Measurements from ENCODE around the gene B4GALT5.

The B4GALT5 gene

DNA sequence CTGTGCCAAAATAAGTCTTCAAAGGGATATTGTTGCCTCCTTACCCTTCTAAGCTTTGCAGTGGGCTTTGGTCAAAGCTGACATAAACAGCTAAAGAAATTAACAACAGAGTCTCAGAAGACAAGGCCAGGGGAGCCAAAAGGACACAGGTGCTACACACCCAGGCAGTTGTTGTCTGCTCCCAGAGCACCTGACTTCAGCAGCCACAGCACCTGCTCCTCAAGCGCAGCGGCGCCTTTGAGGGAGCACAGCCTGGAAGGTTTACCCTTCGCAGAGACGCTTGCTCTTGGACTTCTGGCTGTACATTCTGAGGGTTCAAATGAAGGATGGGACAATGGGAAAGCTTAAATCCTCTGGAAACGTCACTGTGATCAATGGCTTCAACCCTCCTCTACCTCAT lies 16.6 kb downstream of the B4GALT5 start:
- Mint-ChIP-seq H3K27ac (no peak overlapping the region), H3K4me3 (peak overlapping the region in 1 of 2 donors; percentile 19), H3K4me1 (peaks cover 63% of the 10 kb centered on the region)

DNA sequence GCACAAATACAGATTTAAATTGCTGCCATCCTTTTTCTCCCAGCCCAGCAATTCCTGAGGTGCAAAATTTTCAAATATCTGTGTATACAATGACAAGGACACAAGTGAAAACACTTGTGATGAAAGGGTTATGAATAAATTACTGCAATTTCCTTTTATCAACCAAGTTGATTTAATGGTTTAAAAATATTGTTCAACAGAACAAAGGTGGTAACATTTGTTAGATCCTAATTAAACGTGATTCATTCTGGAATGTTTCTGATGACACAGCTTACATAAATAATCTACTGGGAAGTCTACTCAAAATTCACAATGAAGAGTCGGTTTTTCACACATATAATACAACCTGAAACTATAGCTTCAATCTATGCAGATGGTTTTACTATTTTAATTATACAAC lies 17.1 kb downstream of the B4GALT5 start:
- ATAC-seq (no peak), DNase-seq (no peak)
- H3K4me1 Mint-ChIP-seq: peaks cover 58% of the 10 kb centered on the region
- no peaks in the 10 kb centered on the region for H3K9me3 Mint-ChIP-seq
- no peak overlapping the region for H3K4me3 Mint-ChIP-seq
- H3K27me3 Mint-ChIP-seq: no peaks in the 10 kb centered on the region
- no peak overlapping the region for H3K27ac Mint-ChIP-seq

More for the DNA sequence above, 16.6 kb downstream of the B4GALT5 start:
- DNase-seq (no peak), ATAC-seq (no peak)
- H3K9me3 Mint-ChIP-seq: no peaks in the 10 kb centered on the region
- no peaks in the 10 kb centered on the region for H3K27me3 Mint-ChIP-seq

DNA sequence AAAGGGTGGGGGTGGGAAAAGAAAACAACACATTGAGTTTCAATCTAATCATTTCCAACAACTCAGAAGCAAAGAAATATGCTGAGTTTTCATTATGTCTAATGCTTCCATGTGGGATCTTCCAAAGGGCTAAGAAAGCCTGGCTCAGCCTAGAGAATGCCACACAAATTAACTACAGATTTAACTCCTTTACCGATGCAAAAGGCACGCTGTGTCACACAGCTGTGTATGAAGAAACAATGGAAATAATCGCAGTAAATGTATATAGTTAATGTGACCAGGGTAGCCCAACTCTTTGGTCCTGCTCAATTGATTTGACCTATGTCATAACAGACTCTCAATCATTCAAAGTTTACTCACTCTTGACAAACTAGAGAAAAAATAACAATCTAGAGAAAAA lies 17.8 kb downstream of the B4GALT5 start:
- no peaks in the 10 kb centered on the region for H3K9me3 Mint-ChIP-seq
- peak overlapping the region in 1 of 2 donors; percentile 48 for H3K27ac Mint-ChIP-seq
- ATAC-seq: no peak
- DNase-seq: no peak
- H3K27me3 Mint-ChIP-seq: no peaks in the 10 kb centered on the region
- H3K4me3 Mint-ChIP-seq: no peak overlapping the region
- H3K4me1 Mint-ChIP-seq: peaks cover 55% of the 10 kb centered on the region

DNA sequence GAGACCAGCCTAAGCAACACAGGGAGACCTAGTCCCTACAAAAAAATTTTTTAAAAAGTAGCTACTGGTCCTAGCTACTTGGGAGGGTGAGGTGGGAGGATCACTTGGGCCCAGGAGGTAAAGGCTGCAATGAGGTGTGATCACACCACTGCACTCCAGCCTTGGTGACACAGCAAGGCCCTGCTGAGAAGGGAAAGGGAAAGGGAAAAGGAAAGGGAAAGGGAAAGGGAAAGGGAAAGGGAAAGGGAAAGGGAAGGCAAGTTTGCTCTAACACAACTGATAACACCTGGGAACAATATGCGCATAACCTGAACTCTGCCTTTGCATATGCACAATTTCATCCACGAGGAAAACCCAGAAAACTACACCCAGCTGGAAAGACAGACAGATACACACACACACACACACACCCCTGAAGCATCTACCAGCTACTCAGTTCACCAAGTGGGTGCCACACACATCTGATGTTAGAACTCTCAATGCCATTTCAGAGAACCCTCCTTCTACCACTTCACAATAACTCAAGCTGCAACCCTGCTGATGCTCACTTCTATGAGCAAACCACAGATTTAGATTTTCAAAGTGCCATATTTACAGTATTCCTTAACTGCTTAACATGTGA lies 19.1 kb downstream of the B4GALT5 start:
- ATAC-seq: no peak
- DNase-seq: no peak
- Mint-ChIP-seq H3K27ac (no peak overlapping the region), H3K9me3 (no peaks in the 10 kb centered on the region), H3K4me1 (peaks cover 43% of the 10 kb centered on the region), H3K4me3 (no peak overlapping the region), H3K27me3 (no peaks in the 10 kb centered on the region)

DNA sequence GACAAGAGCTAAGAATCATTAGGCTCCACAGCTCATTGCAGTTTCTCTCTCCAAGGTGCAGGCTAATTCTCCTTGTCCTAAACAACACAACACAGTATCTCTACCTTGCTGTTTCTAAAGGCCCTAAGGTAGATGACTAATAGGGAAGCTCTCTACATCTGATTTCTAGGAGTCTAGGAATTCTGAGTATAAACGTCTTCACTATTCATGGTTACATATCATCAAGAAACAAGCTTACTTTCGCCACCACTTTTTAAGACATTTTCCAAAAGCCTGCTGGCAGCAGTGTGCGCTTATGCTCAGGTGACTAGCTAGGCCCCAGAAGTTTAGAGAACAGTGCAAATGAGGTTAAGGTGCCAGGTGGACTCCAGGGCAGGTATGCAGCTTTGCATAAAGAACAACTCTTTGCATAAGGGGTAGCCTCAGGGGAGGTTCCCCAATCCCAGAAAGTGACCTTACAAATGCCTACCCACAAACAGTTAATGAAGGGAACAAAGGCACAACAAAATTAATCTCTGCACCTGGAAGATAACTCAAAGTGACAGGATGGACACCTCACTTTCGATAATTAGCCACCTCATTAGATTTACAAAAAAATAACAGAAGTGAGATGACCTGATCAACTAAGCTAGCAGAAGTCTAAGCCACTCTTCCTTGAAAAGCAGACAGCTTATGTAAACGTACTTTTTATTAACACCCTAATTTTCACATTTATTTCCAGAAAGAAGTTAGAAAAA lies 20.1 kb downstream of the B4GALT5 start:
- H3K27ac Mint-ChIP-seq: no peak overlapping the region
- H3K9me3 Mint-ChIP-seq: no peaks in the 10 kb centered on the region
- H3K4me1 Mint-ChIP-seq: peaks cover 34% of the 10 kb centered on the region
- ATAC-seq (no peak), DNase-seq (no peak)
- no peaks in the 10 kb centered on the region for H3K27me3 Mint-ChIP-seq
- no peak overlapping the region for H3K4me3 Mint-ChIP-seq

DNA sequence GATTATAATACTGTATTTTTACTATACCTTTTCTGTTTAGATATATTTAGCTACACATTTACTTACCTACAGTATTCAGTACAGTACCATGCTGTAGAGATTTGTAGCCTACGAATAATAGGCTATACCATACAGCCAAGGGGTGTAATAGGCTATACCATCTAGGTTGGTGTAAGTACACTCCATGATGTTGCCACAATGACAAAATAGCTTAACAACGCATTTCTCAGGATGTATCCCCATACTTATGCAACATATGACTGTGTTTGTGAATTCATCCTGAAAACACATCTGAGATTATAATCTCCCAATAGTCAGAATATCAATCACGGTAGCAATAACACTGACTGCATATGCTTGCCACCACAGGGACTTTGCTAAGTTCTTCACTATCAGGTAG lies 20.7 kb downstream of the B4GALT5 start:
- Mint-ChIP-seq H3K9me3 (no peaks in the 10 kb centered on the region), H3K4me3 (no peak overlapping the region), H3K27ac (no peak overlapping the region), H3K27me3 (no peaks in the 10 kb centered on the region), H3K4me1 (peaks cover 33% of the 10 kb centered on the region)
- ATAC-seq: no peak
- DNase-seq: no peak

DNA sequence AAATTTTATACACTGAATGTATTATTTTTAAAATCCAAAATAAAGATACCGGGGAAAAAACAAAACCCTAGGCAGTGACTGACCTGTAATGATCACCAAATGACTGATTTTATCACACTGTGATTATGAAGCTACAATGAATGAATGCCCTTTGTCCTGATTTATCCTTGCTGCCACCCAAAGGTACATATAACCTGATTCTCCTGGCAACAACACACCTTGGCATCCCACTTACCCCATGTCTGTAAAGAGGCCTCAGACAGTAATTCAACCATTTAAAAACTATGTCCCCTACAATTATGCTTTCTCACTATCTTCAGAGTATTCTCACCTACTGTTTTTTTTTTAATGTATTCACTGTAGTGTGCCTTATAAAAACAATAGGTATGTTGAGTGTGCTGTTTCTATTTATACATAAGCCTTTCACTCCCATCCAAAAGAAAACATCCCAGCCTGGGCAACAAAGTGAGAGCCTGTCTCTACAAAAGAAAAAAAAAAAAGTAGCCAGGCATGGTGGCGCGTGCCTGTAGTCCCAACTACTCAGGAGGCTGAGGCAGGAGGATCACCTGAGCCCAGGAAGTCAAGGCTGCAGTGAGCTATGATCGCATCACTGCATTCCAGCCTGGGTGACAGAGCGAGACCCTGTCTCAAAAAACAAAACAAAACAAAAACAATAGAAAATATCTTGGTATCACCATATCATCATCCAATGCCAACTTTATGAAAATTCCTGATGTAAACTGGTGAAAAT lies 21.7 kb downstream of the B4GALT5 start:
- no peak overlapping the region for H3K27ac Mint-ChIP-seq
- no peak for ATAC-seq
- peaks cover 31% of the 10 kb centered on the region for H3K4me1 Mint-ChIP-seq

DNA sequence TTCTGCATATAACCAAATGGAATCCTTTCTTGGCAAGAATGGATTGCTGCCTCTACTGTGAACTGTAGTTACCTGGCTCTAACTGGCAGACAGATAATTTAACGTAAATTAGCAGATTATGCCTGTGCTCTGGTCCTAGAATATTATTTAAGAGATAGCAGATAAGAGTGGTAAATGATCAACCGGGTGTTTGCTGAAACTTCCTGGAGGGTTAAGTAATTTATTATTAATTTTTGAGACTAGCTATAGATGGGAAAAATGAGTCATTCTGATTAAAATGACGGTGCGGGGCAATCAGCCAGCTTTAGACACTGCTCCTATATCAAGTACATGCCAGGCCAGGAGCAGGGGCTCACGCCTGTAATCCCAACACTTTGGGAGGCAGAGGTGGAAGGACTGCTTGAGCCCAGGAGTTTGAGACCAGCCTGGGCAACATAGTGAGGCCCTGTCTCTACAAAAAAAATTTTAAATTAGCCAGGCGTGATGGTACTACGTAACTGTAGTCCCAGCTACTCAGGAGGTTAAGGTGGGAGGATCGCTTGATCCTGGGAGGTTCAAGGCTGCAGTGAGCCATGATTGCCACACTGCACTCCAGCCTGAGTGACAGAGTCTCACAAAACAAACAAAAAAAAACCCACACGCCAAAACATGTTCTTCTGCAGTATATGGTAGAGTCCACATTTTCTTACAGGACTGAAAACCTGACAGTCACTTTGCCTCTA lies 22.6 kb downstream of the B4GALT5 start:
- DNase-seq: no peak
- peaks cover 33% of the 10 kb centered on the region for H3K4me1 Mint-ChIP-seq
- no peaks in the 10 kb centered on the region for H3K9me3 Mint-ChIP-seq

More for the DNA sequence above, 21.7 kb downstream of the B4GALT5 start:
- H3K4me3 Mint-ChIP-seq: no peak overlapping the region
- DNase-seq: no peak
- no peaks in the 10 kb centered on the region for H3K27me3 Mint-ChIP-seq
- H3K9me3 Mint-ChIP-seq: no peaks in the 10 kb centered on the region

DNA sequence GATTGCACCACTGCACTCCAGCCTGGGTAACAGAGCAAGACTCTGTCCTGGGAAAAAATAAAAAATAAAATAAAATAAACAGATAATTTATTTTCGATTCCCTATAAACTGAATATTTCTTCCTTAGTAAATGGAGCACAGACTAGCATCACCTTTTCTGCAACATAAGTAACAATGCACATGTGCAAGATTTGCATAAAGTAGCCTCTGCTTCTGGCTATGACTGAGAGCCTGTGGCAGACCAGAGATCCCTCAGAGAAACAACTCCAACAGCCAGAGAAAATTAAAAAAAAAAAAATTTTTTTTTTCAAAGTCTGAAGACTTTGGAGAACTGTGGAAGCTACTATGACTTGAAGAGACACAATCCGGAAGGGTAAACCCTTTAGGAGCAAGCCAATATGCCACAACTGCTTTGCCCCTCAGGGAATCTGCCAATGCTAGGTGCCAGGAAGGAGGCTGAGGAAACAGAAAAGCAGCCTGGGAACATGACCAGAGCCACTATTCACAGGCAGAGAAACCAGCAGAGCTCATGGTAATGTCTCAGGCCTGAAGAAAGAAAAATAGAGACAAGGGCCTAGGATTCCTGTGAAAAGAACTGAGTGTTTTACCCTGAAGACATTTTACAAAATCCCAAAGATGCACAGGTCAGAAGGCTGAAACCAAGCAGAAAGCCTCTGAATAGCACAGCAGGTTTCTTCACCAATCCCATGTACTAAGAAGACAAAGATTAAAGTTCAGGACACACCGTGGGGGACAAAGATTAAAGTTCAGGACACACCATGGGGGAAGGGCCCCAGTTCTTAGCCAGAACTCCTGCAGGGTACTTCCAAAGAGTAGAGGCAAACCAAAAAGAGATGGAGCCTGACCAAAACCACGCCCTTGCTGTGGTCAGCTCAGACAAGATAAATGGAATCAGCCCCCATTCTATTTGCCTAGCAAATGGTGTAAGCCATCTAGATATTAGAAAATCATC lies 25.8 kb downstream of the B4GALT5 start:
- Mint-ChIP-seq H3K27me3 (no peaks in the 10 kb centered on the region), H3K4me3 (no peak overlapping the region), H3K27ac (no peak overlapping the region), H3K9me3 (no peaks in the 10 kb centered on the region), H3K4me1 (peaks cover 33% of the 10 kb centered on the region)
- ATAC-seq (no peak), DNase-seq (no peak)

More for the DNA sequence above, 22.6 kb downstream of the B4GALT5 start:
- H3K27me3 Mint-ChIP-seq: no peaks in the 10 kb centered on the region
- no peak overlapping the region for H3K4me3 Mint-ChIP-seq
- no peak for ATAC-seq
- H3K27ac Mint-ChIP-seq: peak overlapping the region in 1 of 2 donors; percentile 67

DNA sequence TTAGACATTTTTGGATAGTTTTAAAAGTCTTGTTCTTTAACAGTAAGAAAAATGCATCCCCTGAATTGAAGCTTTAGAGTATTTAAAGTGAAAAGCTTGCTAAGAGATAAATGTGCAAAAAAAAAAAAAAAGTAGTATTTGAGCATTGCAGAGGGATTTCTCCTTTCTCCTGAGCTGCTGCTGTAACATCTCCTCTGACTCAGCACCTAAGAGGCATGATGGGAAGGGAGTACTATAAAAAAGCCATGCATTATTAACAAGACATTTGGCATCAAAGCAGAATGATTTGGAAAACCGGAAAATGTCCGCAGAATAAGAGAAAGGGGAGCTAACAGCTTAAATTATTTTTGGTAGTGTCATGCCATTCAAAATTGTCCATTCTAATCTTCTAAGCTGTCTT lies 27.9 kb downstream of the B4GALT5 start:
- Mint-ChIP-seq H3K4me3 (no peak overlapping the region), H3K4me1 (peaks cover 34% of the 10 kb centered on the region), H3K27ac (no peak overlapping the region), H3K9me3 (no peaks in the 10 kb centered on the region), H3K27me3 (no peaks in the 10 kb centered on the region)
- ATAC-seq (no peak), DNase-seq (no peak)

DNA sequence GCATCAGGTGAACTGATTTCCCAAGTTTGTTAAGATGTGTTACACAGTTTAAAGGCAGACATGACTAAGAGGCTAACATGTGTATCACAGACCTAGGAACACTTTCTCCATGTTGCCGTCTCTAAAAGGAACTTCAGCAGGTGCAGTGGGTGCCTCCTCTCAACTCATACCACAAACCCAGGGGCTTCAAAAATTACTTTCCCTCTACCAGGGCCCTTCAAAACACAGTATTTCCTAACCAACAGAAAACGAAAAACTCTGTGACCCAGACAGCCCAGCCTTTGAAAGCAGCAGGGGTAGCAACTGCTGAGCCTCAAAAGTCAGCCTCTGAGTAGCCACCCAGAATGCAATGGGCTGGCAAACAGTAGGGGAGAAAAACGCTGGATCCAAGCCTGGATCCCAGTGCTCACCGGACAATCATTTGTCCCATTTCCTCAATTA lies 28.5 kb downstream of the B4GALT5 start:
- H3K9me3 Mint-ChIP-seq: no peaks in the 10 kb centered on the region
- ATAC-seq: no peak
- DNase-seq: no peak
- peaks cover 38% of the 10 kb centered on the region for H3K4me1 Mint-ChIP-seq
- H3K4me3 Mint-ChIP-seq: no peak overlapping the region
- no peaks in the 10 kb centered on the region for H3K27me3 Mint-ChIP-seq
- no peak overlapping the region for H3K27ac Mint-ChIP-seq

DNA sequence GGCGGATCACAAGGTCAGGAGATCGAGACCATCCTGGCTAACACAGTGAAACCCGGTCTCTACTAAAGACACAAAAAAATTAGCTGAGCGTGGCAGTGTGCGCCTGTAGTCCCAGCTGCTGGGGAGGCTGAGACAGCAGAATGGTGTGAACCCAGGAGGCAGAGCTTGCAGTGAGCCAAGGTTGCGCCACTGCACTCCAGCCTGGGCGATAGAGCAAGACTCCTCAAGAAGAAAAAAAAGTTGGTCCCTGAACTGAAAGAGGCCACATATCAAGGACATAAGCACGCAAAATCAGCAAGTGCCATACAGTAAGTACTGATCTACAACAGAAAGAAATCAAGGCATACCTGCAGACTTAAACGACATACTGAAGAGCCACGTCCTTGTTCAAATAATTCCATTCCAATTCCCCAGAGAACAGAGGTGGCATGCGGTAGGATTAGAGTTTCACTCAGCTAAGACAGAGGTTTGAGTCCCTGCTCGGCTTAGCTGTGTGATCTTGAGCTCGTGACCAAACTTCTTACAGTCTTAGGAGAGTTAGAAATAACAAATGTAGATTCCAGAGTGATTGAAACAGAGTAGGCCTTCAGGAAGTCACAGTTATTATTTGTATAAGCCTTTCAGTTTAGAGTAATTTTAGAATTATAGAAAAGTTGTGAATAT lies 29.2 kb downstream of the B4GALT5 start:
- Mint-ChIP-seq H3K9me3 (no peaks in the 10 kb centered on the region), H3K27me3 (no peaks in the 10 kb centered on the region), H3K27ac (peak overlapping the region in 1 of 2 donors; percentile 65), H3K4me3 (no peak overlapping the region), H3K4me1 (peaks cover 44% of the 10 kb centered on the region)
- no peak for DNase-seq
- no peak for ATAC-seq

DNA sequence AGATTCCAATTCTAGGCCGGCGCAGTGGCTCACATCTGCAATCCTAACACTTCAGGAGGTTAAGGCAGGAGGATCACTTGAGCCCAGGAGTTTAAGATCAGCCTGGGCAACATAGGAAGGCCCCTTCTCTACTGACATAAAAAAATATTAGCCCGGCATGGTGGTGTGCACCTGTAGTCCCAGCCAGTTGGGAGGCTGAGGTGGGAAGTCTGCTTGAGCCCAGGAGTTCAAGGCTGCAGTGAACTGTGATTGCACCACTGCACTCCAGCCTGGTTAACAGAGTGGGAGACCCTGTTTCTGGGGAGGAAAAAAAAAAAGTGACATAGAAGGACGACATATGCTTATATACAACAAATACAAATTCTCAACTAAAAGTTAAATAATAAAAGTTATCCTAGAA lies 30.9 kb downstream of the B4GALT5 start:
- DNase-seq (no peak), ATAC-seq (no peak)
- Mint-ChIP-seq H3K27me3 (no peaks in the 10 kb centered on the region), H3K4me3 (no peak overlapping the region), H3K4me1 (peaks cover 54% of the 10 kb centered on the region), H3K27ac (no peak overlapping the region), H3K9me3 (no peaks in the 10 kb centered on the region)

DNA sequence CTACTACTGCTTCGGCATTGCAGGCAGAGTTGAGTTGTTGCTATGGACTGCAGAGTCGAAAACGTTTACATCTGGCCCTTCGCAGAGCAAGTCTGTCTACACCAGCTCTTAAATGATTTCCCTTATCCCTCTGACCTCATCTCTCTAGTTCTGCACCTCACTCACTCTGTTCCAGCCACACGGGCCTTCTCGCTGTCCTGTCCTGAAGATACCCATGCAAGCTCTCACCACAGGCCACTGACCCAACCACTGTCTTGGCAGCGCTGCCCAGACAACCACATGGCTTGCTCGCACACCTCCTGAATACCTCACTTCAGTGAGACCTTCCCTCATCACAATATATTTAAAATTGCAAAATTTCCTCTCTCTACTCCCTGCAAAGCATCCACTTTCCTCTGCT lies 31.4 kb downstream of the B4GALT5 start:
- no peak for ATAC-seq
- Mint-ChIP-seq H3K4me1 (peaks cover 56% of the 10 kb centered on the region), H3K4me3 (no peak overlapping the region), H3K9me3 (no peaks in the 10 kb centered on the region), H3K27ac (no peak overlapping the region), H3K27me3 (no peaks in the 10 kb centered on the region)
- no peak for DNase-seq

All from stimulated activated naive CD8-positive, alpha-beta T cell treated with anti-CD3 and anti-CD28 coated beads, Interleukin-15, amount 100 ng/mL, for 72 hours (primary cell).